H1 (cell line): ENCODE measurements around the gene SH3BP5. TPM values are rescaled to one million over a fixed set of nuclear protein-coding genes. Genes with fewer than 3 reads are reported as not detected.

ENCODE experiments used
- BACH1 ChIP-seq: IDR thresholded peaks from 2 replicates; pipeline ENCODE4 v1.6.1; 2012; ENCODE audit warnings: low read length, improper control_type of control experiment
- RNF2 ChIP-seq: fragments of 200-900, 300-1000 bp; sonication (generic); IDR thresholded peaks from 2 replicates; pipeline ENCODE4 v1.7.1; 2016; ENCODE audit warnings: borderline replicate concordance, low read depth, mild to moderate bottlenecking, antibody characterized with exemption, low read length; ENCODE audit not compliant: poor library complexity, severe bottlenecking; ENCODE audit errors: missing control alignments
- SAP30 ChIP-seq: fragments of 300-600 bp; sonication (generic); IDR thresholded peaks from 2 replicates; pipeline ENCODE4 v1.7.1; 2012; ENCODE audit warnings: low read length, moderate library complexity, mild to moderate bottlenecking, inconsistent platforms; ENCODE audit not compliant: insufficient read depth, insufficient replicate concordance
- TAF1 ChIP-seq: IDR thresholded peaks from 2 replicates; pipeline ENCODE4 v1.6.1; 2011; ENCODE audit warnings: mild to moderate bottlenecking, low read depth, low read length
- TBP ChIP-seq: IDR thresholded peaks from 2 replicates; pipeline ENCODE4 v1.6.1; 2011; ENCODE audit warnings: low read depth, low read length, improper control_type of control experiment
- polyA plus RNA-seq, 7 experiments: library from polyadenylated mRNA; depleted of rRNA in 3 of 7; stranded (reverse) in 5 of 7; unstranded in 2 of 7; fragments of >200 nt in 5 of 7; fragments of 200-250 nt in 2 of 7; gene quantifications; 1 replicate in 5 of 7; 2 replicates in 1 of 7; 4 replicates in 1 of 7; pipeline versions ENCODE4 v1.2.1 to v1.2.3, GENCODE V29; 2011 to 2013; ENCODE audit warnings: missing spikeins in 2 of 7, mixed read lengths in 2 of 7
- total RNA-seq: library from RNA; stranded (reverse); fragmentation: NEBNext Ultra II Directional; extraction: Animal tissue kit (Norgen Biotek cat#: 25700); gene quantifications from 2 replicates; pipeline ENCODE4 v1.2.1, GENCODE V29; 2021

SH3BP5 gene
- total and polyA plus RNA-seq, 2 of the 8 experiments (the other 6 are each of a cell fraction or from before 2014, with no cell fraction given) = 7.1 to 9.7 TPM

GRCh38 chr3:15218689-15219088 is 113.7 kb downstream of the SH3BP5 start (continued):
- TF ChIP-seq BACH1 (no peak), SAP30 (no peak), TAF1 (no peak), TBP (no peak), RNF2 (no peak)
